Right forelimb (tissue), 1 donor: ENCODE data around the gene PPP1R9B.
A peak's percentile ranks its signal among the peaks of the same experiment; 100 is the strongest.

Experiments used
- DNase-seq: peaks from one replicate; pipeline ENCODE4 v3.0.0-alpha.2; 2018

The PPP1R9B gene

GRCh38 chr17:50155115-50155819 lies 4.8 kb upstream of the PPP1R9B start:
- no peak for DNase-seq

GRCh38 chr17:50154604-50155003 lies 4.1 kb upstream of the PPP1R9B start:
- no peak for DNase-seq

GRCh38 chr17:50153650-50154575 lies 3.4 kb upstream of the PPP1R9B start:
- DNase-seq, result no peak

GRCh38 chr17:50152736-50153135 lies 2.3 kb upstream of the PPP1R9B start:
- no peak for DNase-seq

GRCh38 chr17:50151937-50152547 lies 1.6 kb upstream of the PPP1R9B start:
- peak; percentile 91 for DNase-seq

- DNase-seq, result peak; percentile 93
These were observed 812 bp upstream of the PPP1R9B start for GRCh38 chr17:50151041-50151936.

GRCh38 chr17:50149417-50150353 lies 792 bp downstream of the PPP1R9B start:
- DNase-seq, result no peak

- DNase-seq, result no peak
These were observed 1.4 kb downstream of the PPP1R9B start for GRCh38 chr17:50149091-50149416.

GRCh38 chr17:50148226-50149090 lies 2.0 kb downstream of the PPP1R9B start:
- DNase-seq, result peak; percentile 82

- DNase-seq, result no peak
These were observed 2.6 kb downstream of the PPP1R9B start for GRCh38 chr17:50147841-50148225.

- no peak for DNase-seq
These were observed 3.4 kb downstream of the PPP1R9B start for GRCh38 chr17:50146927-50147665.

- no peak for DNase-seq
These were observed 4.1 kb downstream of the PPP1R9B start for GRCh38 chr17:50146230-50146926.

- DNase-seq, result no peak
These were observed 4.8 kb downstream of the PPP1R9B start for GRCh38 chr17:50145532-50146229.

- no peak for DNase-seq
These were observed 5.5 kb downstream of the PPP1R9B start for GRCh38 chr17:50144845-50145531.

- no peak for DNase-seq
These were observed 6.1 kb downstream of the PPP1R9B start for GRCh38 chr17:50144355-50144754.

GRCh38 chr17:50143461-50144176 lies 6.9 kb downstream of the PPP1R9B start:
- no peak for DNase-seq

GRCh38 chr17:50141745-50142110 lies 8.7 kb downstream of the PPP1R9B start:
- DNase-seq, result no peak
